A673 (cell line): ENCODE data around the gene FAAP20. TPM values are rescaled to one million over a fixed set of nuclear protein-coding genes. Genes with fewer than 3 reads are reported as not detected.

Experiments used
- BruUV-seq: library from RNA; stranded (reverse); fragments of 400-500 nt; replicated peaks from 2 replicates; lab custom pipeline; 2021; lab: Mats Ljungman, UMichigan
- CTCF ChIA-PET: fragments of 300-600 bp; sonication (Branson Sonifier 250); formaldehyde crosslinking; loops from one replicate; lab custom pipeline; 2022; ENCODE audit warnings: antibody characterized with exemption; lab: Charles Lee
- POLR2A ChIA-PET: fragments of 300-600 bp; sonication (Branson Sonifier 250); formaldehyde crosslinking; loops from one replicate; lab custom pipeline; 2022; ENCODE audit warnings: antibody characterized with exemption; ENCODE audit not compliant: low non-redundant PET; lab: Charles Lee
- DNase-seq: peaks from one replicate; pipeline ENCODE4 v3.0.0-alpha.2; 2015; ENCODE audit warnings: low spot score
- H3K27ac ChIP-seq: fragments of 200-600 bp; sonication (generic); 2 replicates; pipeline ENCODE4 v1.5.1; 2016; ENCODE audit warnings: mixed run types, low read depth, mild to moderate bottlenecking, mixed read lengths, antibody characterized with exemption, low read length; ENCODE audit not compliant: poor library complexity, severe bottlenecking
- H3K27me3 ChIP-seq: fragments of 200-600 bp; sonication (generic); replicated peaks from 2 replicates; pipeline ENCODE4 v1.6.1; 2017; ENCODE audit warnings: mixed run types, low read depth, mild to moderate bottlenecking, mixed read lengths, antibody characterized with exemption, low read length; ENCODE audit not compliant: insufficient read depth, poor library complexity
- H3K36me3 ChIP-seq: fragments of 200-600 bp; sonication (generic); 2 replicates; pipeline ENCODE4 v1.6.1; 2016; ENCODE audit warnings: mixed run types, mild to moderate bottlenecking, mixed read lengths, antibody characterized with exemption, low read length; ENCODE audit not compliant: insufficient read depth, poor library complexity, severe bottlenecking
- H3K4me1 ChIP-seq: fragments of 200-600 bp; sonication (generic); 2 replicates; pipeline ENCODE4 v1.6.1; 2017; ENCODE audit warnings: mixed run types, mild to moderate bottlenecking, mixed read lengths, antibody characterized with exemption, low read length; ENCODE audit not compliant: insufficient read depth, poor library complexity, severe bottlenecking
- H3K4me3 ChIP-seq: fragments of 200-600 bp; sonication (generic); 2 replicates; pipeline ENCODE4 v1.5.1; 2016; ENCODE audit warnings: low read depth, mixed run types, mild to moderate bottlenecking, mixed read lengths, low read length; ENCODE audit not compliant: poor library complexity, severe bottlenecking
- H3K9me3 ChIP-seq: fragments of 200-600 bp; sonication (generic); 2 replicates; pipeline ENCODE4 v1.6.1; 2016; ENCODE audit warnings: mixed run types, low read depth, mild to moderate bottlenecking, mixed read lengths, antibody characterized with exemption, low read length; ENCODE audit not compliant: poor library complexity, severe bottlenecking
- CTCF ChIP-seq: fragments of 300-800, 200-600 bp; sonication (generic); conservative IDR thresholded peaks from 2 replicates; pipeline ENCODE4 v1.5.1; 2017; ENCODE audit warnings: low read depth, mild to moderate bottlenecking, antibody characterized with exemption, low read length, moderate library complexity, mixed read lengths
- EZH2 ChIP-seq: fragments of 200-600 bp; sonication (generic); IDR thresholded peaks from 2 replicates; pipeline ENCODE4 v1.6.1; 2017; ENCODE audit warnings: borderline replicate concordance, low read depth, mild to moderate bottlenecking, mixed read lengths, antibody characterized with exemption, low read length; ENCODE audit not compliant: poor library complexity, severe bottlenecking
- intact Hi-C: fragments of 100-400 bp; cut with micrococcal nuclease; formaldehyde crosslinking; loops from one replicate; pipeline ENCODE4 v1.10.0; 2022; ENCODE audit not compliant: unreplicated experiment
- total RNA-seq: library from RNA; stranded (reverse); gene quantifications from 2 replicates; pipeline ENCODE4 v1.2.3, GENCODE V29; 2021

FAAP20 gene
- total RNA-seq, 1 experiment from 2014 or later = 114 TPM

GRCh38 chr1:2200308-2200943, 5.9 kb upstream of the FAAP20 start:
- BruUV-seq = no TSS peak
- CTCF ChIA-PET = interaction anchor here (1.9 kb wide), 1 partner anchor 181 kb away, joined by 29 read pairs; no protein-coding TSS in a partner anchor
- H3K27ac ChIP-seq = peak overlapping the region; percentile 16

GRCh38 chr1:2199042-2199810, 4.7 kb upstream of the FAAP20 start:
- peak overlapping the region; percentile 51 for H3K4me3 ChIP-seq
- H3K27ac ChIP-seq = peak overlapping the region; percentile 74
- H3K27me3 ChIP-seq = no peaks in the 10 kb centered on the region
- intact Hi-C loops = loop anchor here (5.0 to 10.0 kb wide), 2 partner anchors 116 to 348 kb away; no protein-coding TSS in a partner anchor
- peaks cover 15% of the 10 kb centered on the region for H3K4me1 ChIP-seq
- DNase-seq = peak; percentile 93
- no peaks in the 10 kb centered on the region for H3K36me3 ChIP-seq
- BruUV-seq = no TSS peak
- TF ChIP-seq CTCF = peak; percentile 29; the same call in 1 of the 2 replicates
- no peak for TF ChIP-seq EZH2
- ChIA-PET CTCF (interaction anchor here (0.6 to 1.9 kb wide), 5 partner anchors 13 to 1254 kb away, joined by 3 to 29 read pairs (median 3); no protein-coding TSS in a partner anchor), POLR2A (interaction anchor here (0.6 kb wide), 2 partner anchors 25 to 155 kb away, joined by 9 to 10 read pairs; no protein-coding TSS in a partner anchor)
- H3K9me3 ChIP-seq = no peaks in the 10 kb centered on the region

More at GRCh38 chr1:2200308-2200943, 5.9 kb upstream of the FAAP20 start:
- Histone ChIP-seq H3K9me3 (no peaks in the 10 kb centered on the region), H3K4me1 (peaks cover 16% of the 10 kb centered on the region), H3K27me3 (no peaks in the 10 kb centered on the region), H3K36me3 (no peaks in the 10 kb centered on the region), H3K4me3 (no peak overlapping the region)
- no peak for DNase-seq
- POLR2A ChIA-PET = no interaction called here
- intact Hi-C loops = no loop called here
- TF ChIP-seq EZH2 (no peak), CTCF (no peak)

- no peaks in the 10 kb centered on the region for H3K36me3 ChIP-seq
- no peak for DNase-seq
- peaks cover 16% of the 10 kb centered on the region for H3K4me1 ChIP-seq
- intact Hi-C loops = loop anchor here (5.0 to 10.0 kb wide), 2 partner anchors 116 to 349 kb away; no protein-coding TSS in a partner anchor
- ChIA-PET CTCF (interaction anchor here (0.9 to 1.9 kb wide), 3 partner anchors 14 to 183 kb away, joined by 3 to 29 read pairs (median 3); no protein-coding TSS in a partner anchor), POLR2A (no interaction called here)
- H3K27ac ChIP-seq = peak overlapping the region; percentile 74
- H3K4me3 ChIP-seq = no peak overlapping the region
- TF ChIP-seq EZH2 (no peak), CTCF (no peak)
- H3K9me3 ChIP-seq = no peaks in the 10 kb centered on the region
- no TSS peak for BruUV-seq
- H3K27me3 ChIP-seq = no peaks in the 10 kb centered on the region
Measured at GRCh38 chr1:2198571-2198970, 4.0 kb upstream of the FAAP20 start.
